Right ventricle myocardium inferior (tissue), 1 donor: ENCODE results near the gene FSD2. TPM values are rescaled to one million over a fixed set of nuclear protein-coding genes. Genes with fewer than 3 reads are reported as not detected.
A peak's percentile ranks its signal among the peaks of the same experiment; 100 is the strongest.
"Not testable (repeated sequence)": the region's sequence is repeated elsewhere in the genome, so short reads cannot be mapped to it uniquely, and the experiment has no call there.

Source experiments
- ATAC-seq: fragments of 200-7000 bp; cut with Tn5 transposase; one replicate; pipeline ENCODE4 v1.9.1; 2020; ENCODE audit warnings: mild to moderate bottlenecking, moderate library complexity
- DNase-seq: peaks from one replicate; pipeline ENCODE4 v3.0.0; 2021; ENCODE audit errors: missing footprints
- intact Hi-C: fragments of 100-400 bp; cut with DNase I; formaldehyde crosslinking; loops from one replicate; pipeline ENCODE4 v1.11.0; 2022
- total RNA-seq: library from RNA; stranded (reverse); fragmentation: NEBNext Ultra II Directional; extraction: Animal tissue kit (Norgen Biotek cat#: 25700); gene quantifications from one replicate; pipeline ENCODE4 v1.2.1, GENCODE V29; 2021
- donor health status: DM: no; HTN: yes; CAD: no; lungs with severe emphysema.

The FSD2 gene
- total RNA-seq, 1 donor from 2014 or later: 144 TPM

GRCh38 chr15:82803793-82804574 is 1.9 kb downstream of the FSD2 start:
- DNase-seq: no peak
- ATAC-seq: no peak
- intact Hi-C loops: no loop called here

GRCh38 chr15:82802497-82802896 is 3.4 kb downstream of the FSD2 start:
- DNase-seq: no peak
- no peak for ATAC-seq
- intact Hi-C loops: no loop called here

- intact Hi-C loops: no loop called here
- ATAC-seq (peak; percentile 65), DNase-seq (no peak)
These were observed 6.6 kb downstream of the FSD2 start for GRCh38 chr15:82799183-82799841.

- ATAC-seq: no peak
- intact Hi-C loops: no loop called here
- DNase-seq: no peak
These were observed 7.2 kb downstream of the FSD2 start for GRCh38 chr15:82798531-82799166.

GRCh38 chr15:82798104-82798503 is 7.8 kb downstream of the FSD2 start:
- no peak for ATAC-seq
- intact Hi-C loops: no loop called here
- no peak for DNase-seq

- no peak for DNase-seq
- no peak for ATAC-seq
- intact Hi-C loops: no loop called here
These were observed 12.1 kb downstream of the FSD2 start for GRCh38 chr15:82793737-82794136.

- intact Hi-C loops: no loop called here
- no peak for DNase-seq
- no peak for ATAC-seq
These were observed 13.8 kb downstream of the FSD2 start for GRCh38 chr15:82792068-82792467.

- ATAC-seq (no peak), DNase-seq (no peak)
- intact Hi-C loops: no loop called here
These were observed 15.5 kb downstream of the FSD2 start for GRCh38 chr15:82790321-82790720.

GRCh38 chr15:82789491-82789890 is 16.4 kb downstream of the FSD2 start:
- no peak for ATAC-seq
- intact Hi-C loops: no loop called here

GRCh38 chr15:82788496-82788895 is 17.4 kb downstream of the FSD2 start:
- no peak for ATAC-seq

More at GRCh38 chr15:82789491-82789890, 16.4 kb downstream of the FSD2 start:
- DNase-seq: no peak

GRCh38 chr15:82781349-82781748 is 24.5 kb downstream of the FSD2 start:
- DNase-seq (no peak), ATAC-seq (no peak)
- intact Hi-C loops: no loop called here

More at GRCh38 chr15:82788496-82788895, 17.4 kb downstream of the FSD2 start:
- intact Hi-C loops: no loop called here
- DNase-seq: no peak

- ATAC-seq (no peak), DNase-seq (no peak)
- intact Hi-C loops: no loop called here
These were observed 27.1 kb downstream of the FSD2 start for GRCh38 chr15:82778755-82779154.

GRCh38 chr15:82774496-82774895 is 31.4 kb downstream of the FSD2 start:
- DNase-seq (no peak), ATAC-seq (no peak)

GRCh38 chr15:82771789-82772607 is 33.9 kb downstream of the FSD2 start:
- ATAC-seq: no peak
- no peak for DNase-seq
- intact Hi-C loops: no loop called here

More at GRCh38 chr15:82774496-82774895, 31.4 kb downstream of the FSD2 start:
- intact Hi-C loops: no loop called here

GRCh38 chr15:82768414-82769054 is 37.3 kb downstream of the FSD2 start:
- ATAC-seq (no peak), DNase-seq (no peak)
- intact Hi-C loops: no loop called here

- no peak for ATAC-seq
- intact Hi-C loops: no loop called here
- DNase-seq: no peak
These were observed 38.6 kb downstream of the FSD2 start for GRCh38 chr15:82767163-82767829.

- peak; percentile 29 for ATAC-seq
These were observed 39.7 kb downstream of the FSD2 start for GRCh38 chr15:82766201-82766600.

GRCh38 chr15:82764740-82765139 is 41.1 kb downstream of the FSD2 start:
- DNase-seq (no peak), ATAC-seq (no peak)
- intact Hi-C loops: no loop called here

More at GRCh38 chr15:82766201-82766600, 39.7 kb downstream of the FSD2 start:
- DNase-seq, intact Hi-C loops: not testable (repeated sequence)
